ENCODE results near the gene GPR137. TPM values are rescaled to one million over a fixed set of nuclear protein-coding genes. Genes with fewer than 3 reads are reported as not detected.

The GPR137 gene
- total RNA-seq, 1 experiment from 2014 or later = 14.9 TPM

- peak; percentile 92 for DNase-seq
- Histone ChIP-seq H3K36me3 (peaks cover 35% of the 10 kb centered on the region), H3K4me3 (peak within 1 kb of the TSS; percentile 95), H3K27me3 (no peaks in the 10 kb centered on the region), H3K9me3 (no peaks in the 10 kb centered on the region)
Observed at GRCh38 chr11:64246871-64247728, 38.5 kb upstream of the GPR137 start, which contains the start of gene PPP1R14B. Gene PPP1R14B (minus strand): TSS chr11:64246943. CDS start chr11:64246673, 270 bp downstream.

DNA sequence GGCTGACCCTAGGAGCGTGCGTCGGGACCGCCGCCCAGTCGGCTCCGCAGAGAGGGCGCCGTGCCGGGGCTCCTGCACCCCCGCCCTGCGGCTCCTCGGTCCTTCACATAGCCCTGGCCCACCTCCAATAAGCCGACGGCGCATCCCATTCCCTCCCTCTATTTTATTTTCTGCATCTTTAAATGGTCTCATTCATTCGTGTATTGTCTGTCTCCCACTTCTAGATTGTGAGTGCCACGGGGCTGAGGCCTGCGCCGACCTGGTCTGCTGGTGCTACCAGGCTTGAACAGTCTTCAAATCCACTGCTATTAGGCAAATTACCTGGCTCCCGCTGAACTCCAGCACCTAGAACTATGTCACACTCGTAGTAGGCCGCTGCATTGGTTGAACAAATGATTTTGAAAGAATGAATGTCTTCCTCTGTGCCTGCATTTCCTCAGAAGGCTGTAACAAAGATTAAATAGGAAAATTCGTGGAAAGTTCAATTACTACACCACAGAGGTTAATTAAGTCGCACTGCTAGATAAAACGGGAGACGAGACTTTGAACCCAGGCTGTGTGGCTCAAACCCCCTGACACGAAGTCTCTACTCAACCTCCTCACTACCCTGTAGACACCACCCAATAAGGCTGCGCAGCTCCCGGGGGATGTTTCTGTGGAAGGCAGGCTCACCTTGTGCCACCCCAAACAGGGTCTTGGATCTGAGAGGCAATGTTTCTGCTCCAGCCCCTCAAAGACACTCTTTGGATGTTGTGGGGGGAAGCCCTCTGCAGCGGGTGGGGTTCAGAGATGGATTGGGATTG lies 37.7 kb upstream of the GPR137 start:
- Histone ChIP-seq H3K36me3 (peaks cover 30% of the 10 kb centered on the region), H3K27me3 (no peaks in the 10 kb centered on the region), H3K9me3 (no peaks in the 10 kb centered on the region), H3K4me3 (peak overlapping the region; percentile 60)
- DNase-seq = no peak

GRCh38 chr11:64248578-64248977 lies 37.1 kb upstream of the GPR137 start:
- Histone ChIP-seq H3K27me3 (no peaks in the 10 kb centered on the region), H3K36me3 (peaks cover 23% of the 10 kb centered on the region), H3K9me3 (no peaks in the 10 kb centered on the region), H3K4me3 (no peak overlapping the region)
- DNase-seq = no peak

DNA sequence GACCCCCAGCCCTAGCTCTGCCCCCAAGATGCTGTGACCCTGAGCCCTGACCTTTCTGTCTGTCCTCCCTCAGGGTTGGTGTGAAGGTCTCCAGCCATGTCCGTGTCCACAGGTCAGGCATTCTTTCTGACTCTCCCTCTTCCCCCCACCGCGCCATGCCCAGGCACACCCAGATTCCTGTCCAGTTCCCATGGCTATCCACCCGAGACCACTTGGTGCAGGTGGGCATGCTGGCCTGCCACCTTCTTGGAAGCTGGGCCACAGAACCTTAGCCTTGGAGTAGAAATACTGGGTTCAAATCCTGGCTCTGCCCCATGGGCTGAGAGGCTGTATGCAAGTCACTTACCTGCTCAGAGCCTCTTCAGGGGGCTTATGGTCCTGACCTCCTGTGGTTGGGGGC lies 36.6 kb upstream of the GPR137 start:
- Histone ChIP-seq H3K27me3 (no peaks in the 10 kb centered on the region), H3K9me3 (no peaks in the 10 kb centered on the region), H3K36me3 (peaks cover 19% of the 10 kb centered on the region), H3K4me3 (no peak overlapping the region)
- no peak for DNase-seq

- Histone ChIP-seq H3K27me3 (no peaks in the 10 kb centered on the region), H3K9me3 (no peaks in the 10 kb centered on the region), H3K36me3 (peaks cover 21% of the 10 kb centered on the region), H3K4me3 (no peak overlapping the region)
- no peak for DNase-seq
Observed at GRCh38 chr11:64249563-64250414, 35.9 kb upstream of the GPR137 start.

GRCh38 chr11:64250415-64251015 lies 35.1 kb upstream of the GPR137 start:
- peaks cover 19% of the 10 kb centered on the region for H3K36me3 ChIP-seq
- peak overlapping the region; percentile 79 for H3K4me3 ChIP-seq
- no peak for DNase-seq
- no peaks in the 10 kb centered on the region for H3K9me3 ChIP-seq
- H3K27me3 ChIP-seq = no peaks in the 10 kb centered on the region

DNA sequence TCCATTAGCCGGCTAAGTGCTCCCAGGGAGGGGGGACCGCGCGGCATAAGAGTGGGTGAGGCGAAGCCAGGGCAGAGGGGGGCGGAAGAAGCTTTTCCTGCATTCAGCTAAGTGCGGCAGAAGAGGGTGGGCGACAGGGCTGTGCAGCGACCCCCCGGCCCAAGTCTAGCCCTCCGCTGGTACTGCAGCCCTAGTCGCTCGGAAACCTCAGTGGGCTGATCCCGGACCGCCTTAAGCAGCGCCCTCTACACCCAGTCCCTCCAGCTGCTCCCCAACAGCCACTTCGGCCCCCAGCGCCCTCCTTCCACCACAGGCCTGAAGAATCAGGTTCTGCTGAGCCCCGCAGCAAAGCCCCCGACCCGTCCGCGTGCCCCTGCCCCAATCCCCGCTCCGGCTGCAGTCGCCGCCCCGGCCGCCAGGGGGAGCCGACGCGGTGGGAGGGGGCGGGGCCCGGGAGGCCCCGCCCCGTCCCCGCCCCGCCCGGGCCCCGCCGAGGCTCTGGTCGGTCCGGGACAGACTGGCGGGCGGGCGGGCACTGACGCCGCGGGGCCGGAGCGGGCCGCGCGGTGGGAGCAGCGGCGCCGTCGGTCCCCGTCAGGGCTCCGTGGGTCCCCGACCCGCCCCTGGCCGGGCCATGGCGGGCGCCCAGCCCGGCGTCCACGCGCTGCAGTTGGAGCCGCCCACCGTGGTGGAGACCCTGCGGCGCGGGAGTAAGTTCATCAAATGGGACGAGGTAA lies 34.5 kb upstream of the GPR137 start, which contains the start of gene PLCB3:
PLCB3 (plus strand) TSS at position 515 of the 737 bp plus-strand sequence; CDS start at position 635, 120 bp downstream.
- DNase-seq = peak; percentile 51
- Histone ChIP-seq H3K36me3 (peaks cover 20% of the 10 kb centered on the region), H3K4me3 (peak within 1 kb of the TSS; percentile 79), H3K27me3 (no peaks in the 10 kb centered on the region), H3K9me3 (no peaks in the 10 kb centered on the region)

GRCh38 chr11:64251753-64252002 lies 34.0 kb upstream of the GPR137 start:
- Histone ChIP-seq H3K4me3 (peak overlapping the region; percentile 79), H3K36me3 (peaks cover 22% of the 10 kb centered on the region), H3K9me3 (no peaks in the 10 kb centered on the region), H3K27me3 (no peaks in the 10 kb centered on the region)
- no peak for DNase-seq

DNA sequence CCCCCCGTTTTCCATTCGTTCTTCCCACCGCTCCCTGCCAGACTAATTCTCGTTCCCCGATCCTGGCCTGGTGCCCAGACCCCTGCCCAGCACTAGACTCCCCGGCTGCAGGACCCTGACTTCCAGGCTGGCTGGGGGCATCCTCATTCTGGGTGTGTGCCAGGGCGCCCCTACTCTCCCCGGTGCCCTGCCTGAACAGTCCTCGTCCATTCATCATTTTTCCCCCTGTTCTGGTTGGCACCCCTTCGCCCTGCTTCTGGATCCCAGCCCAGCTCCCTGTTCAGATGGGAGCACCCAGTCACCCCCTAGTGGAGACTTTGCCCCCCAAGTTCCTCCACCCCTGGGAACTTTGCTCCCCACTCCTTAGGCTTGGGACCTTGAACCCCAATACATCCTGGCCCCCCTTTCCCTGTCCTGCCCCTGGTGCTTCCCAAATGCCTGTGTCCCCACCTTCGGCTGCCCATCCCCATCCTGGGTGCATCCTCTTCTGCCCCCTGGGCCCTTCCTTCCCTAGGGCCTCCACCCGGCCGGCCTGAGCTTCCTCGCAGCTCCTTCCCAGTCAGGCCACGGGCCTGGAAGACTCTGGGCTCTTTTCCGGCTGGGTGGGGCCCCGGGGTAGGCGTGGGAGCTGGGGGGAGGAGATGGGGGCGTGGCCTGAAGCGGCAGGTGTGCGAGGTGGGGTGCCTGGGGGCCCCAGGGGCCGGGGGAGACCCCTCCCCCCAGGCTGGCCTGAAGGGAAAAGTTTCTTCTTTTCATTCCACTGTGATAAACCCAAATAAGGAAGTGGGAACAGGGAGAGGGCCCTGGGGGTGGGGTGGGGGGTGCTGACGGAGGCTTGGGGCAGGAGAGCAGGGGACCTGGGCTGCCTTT lies 33.4 kb upstream of the GPR137 start:
- H3K9me3 ChIP-seq = no peaks in the 10 kb centered on the region
- H3K27me3 ChIP-seq = no peaks in the 10 kb centered on the region
- H3K4me3 ChIP-seq = peak overlapping the region; percentile 79
- DNase-seq = peak; percentile 63
- peaks cover 24% of the 10 kb centered on the region for H3K36me3 ChIP-seq

DNA sequence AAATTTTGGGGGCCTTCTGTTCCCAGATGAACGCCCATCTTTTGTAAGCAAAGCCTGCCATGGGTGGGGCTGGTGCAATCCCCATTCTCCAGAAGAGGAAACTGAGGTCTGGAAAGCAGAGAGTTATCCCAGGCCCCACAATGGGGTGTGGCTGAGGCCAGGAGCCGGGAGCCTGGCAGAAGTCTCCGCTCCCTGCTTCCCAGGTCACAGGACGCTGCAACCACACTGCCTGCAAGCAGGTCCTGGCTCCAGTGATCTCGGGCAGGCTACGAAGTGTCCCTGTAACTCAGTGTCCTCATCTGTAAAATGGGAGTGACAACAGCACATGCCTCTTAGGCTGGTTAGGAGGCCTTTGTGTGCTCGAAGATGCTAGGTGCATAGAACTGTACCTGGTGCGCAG lies 32.6 kb upstream of the GPR137 start:
- H3K36me3 ChIP-seq = peaks cover 27% of the 10 kb centered on the region
- no peak overlapping the region; the same call in 1 of the 2 replicates for H3K4me3 ChIP-seq
- no peaks in the 10 kb centered on the region for H3K27me3 ChIP-seq
- no peak for DNase-seq
- H3K9me3 ChIP-seq = no peaks in the 10 kb centered on the region

GRCh38 chr11:64253481-64253880 lies 32.2 kb upstream of the GPR137 start:
- no peak overlapping the region for H3K4me3 ChIP-seq
- no peak for DNase-seq
- H3K27me3 ChIP-seq = no peaks in the 10 kb centered on the region
- peaks cover 28% of the 10 kb centered on the region for H3K36me3 ChIP-seq
- H3K9me3 ChIP-seq = no peaks in the 10 kb centered on the region

DNA sequence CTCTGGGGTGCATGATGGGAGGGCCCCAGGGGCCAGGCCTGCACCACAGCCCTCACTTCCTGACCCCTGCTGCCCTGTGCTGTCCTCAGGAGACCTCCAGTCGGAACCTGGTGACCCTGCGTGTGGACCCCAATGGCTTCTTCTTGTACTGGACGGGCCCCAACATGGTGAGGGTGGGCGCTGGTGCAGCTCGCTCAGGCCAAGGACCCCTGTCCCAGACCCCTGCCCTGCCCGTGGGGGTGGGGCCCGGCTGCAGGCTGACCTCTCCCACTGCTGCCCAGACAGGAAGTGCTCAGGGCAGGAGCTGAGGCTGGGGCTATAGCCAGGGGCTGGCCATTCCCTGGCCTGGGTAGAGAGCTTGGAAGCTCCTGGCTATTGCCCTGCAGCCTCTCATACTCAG lies 31.3 kb upstream of the GPR137 start:
- DNase-seq = no peak
- Histone ChIP-seq H3K4me3 (no peak overlapping the region), H3K27me3 (no peaks in the 10 kb centered on the region), H3K36me3 (peaks cover 35% of the 10 kb centered on the region), H3K9me3 (no peaks in the 10 kb centered on the region)

GRCh38 chr11:64255135-64256128 lies 30.2 kb upstream of the GPR137 start:
- Histone ChIP-seq H3K9me3 (no peaks in the 10 kb centered on the region), H3K36me3 (peaks cover 44% of the 10 kb centered on the region), H3K4me3 (no peak overlapping the region), H3K27me3 (no peaks in the 10 kb centered on the region)
- no peak for DNase-seq

DNA sequence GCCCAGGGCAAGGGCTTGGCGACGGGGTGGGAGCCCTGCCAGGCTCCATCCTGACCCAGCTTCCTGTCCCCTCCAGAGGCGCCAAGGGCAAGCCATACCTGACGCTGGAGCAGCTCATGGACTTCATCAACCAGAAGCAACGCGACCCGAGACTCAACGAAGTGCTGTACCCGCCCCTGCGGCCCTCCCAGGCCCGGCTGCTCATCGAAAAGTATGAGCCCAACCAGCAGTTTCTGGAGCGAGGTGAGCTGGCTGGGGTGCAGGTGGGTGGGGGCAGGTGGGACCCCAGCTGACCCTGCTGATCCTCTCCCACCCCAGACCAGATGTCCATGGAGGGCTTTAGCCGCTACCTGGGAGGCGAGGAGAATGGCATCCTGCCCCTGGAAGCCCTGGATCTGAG lies 29.3 kb upstream of the GPR137 start:
- H3K36me3 ChIP-seq = peaks cover 44% of the 10 kb centered on the region
- H3K4me3 ChIP-seq = no peak overlapping the region
- H3K9me3 ChIP-seq = no peaks in the 10 kb centered on the region
- H3K27me3 ChIP-seq = no peaks in the 10 kb centered on the region
- no peak for DNase-seq
